Measurements from ENCODE around the gene LGMN.
A peak's percentile ranks its signal among the peaks of the same experiment; 100 is the strongest.
"Not testable (repeated sequence)": the region's sequence is repeated elsewhere in the genome, so short reads cannot be mapped to it uniquely, and the experiment has no call there.

LGMN gene

GRCh38 chr14:92748259-92749016 is at the start of gene LGMN:
LGMN (minus strand) TSS chr14:92748627; CDS start chr14:92732786, 15,841 bp downstream.
- H3K4me3 ChIP-seq (ENCODE audit: low read depth, low read length): peak within 1 kb of the TSS; percentile 79

DNA sequence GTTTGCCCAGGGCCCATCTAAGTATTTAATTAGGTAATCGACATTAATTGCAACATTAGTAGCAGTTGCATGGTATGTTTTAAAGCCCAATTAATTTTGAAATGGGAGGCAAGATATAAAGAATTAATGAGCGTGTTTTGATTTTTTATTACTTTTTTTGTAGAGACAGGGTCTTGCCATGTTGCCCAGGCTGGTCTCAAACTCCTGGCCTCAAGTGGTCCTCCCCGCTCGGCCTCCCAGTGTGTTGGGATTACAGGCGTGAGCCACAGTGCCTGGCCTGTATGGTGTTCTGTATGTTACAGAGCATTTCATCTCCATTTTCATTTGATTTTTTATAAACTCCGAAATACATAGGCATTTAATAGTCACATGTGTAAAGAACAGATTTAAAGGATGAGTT is 46.5 kb upstream of the LGMN start:
- H3K4me3 ChIP-seq (ENCODE audit: low read depth, low read length): peak overlapping the region; percentile 96

GRCh38 chr14:92794547-92794941 is 46.1 kb upstream of the LGMN start:
- H3K4me3 ChIP-seq (ENCODE audit: low read depth, low read length): peak overlapping the region; percentile 96

DNA sequence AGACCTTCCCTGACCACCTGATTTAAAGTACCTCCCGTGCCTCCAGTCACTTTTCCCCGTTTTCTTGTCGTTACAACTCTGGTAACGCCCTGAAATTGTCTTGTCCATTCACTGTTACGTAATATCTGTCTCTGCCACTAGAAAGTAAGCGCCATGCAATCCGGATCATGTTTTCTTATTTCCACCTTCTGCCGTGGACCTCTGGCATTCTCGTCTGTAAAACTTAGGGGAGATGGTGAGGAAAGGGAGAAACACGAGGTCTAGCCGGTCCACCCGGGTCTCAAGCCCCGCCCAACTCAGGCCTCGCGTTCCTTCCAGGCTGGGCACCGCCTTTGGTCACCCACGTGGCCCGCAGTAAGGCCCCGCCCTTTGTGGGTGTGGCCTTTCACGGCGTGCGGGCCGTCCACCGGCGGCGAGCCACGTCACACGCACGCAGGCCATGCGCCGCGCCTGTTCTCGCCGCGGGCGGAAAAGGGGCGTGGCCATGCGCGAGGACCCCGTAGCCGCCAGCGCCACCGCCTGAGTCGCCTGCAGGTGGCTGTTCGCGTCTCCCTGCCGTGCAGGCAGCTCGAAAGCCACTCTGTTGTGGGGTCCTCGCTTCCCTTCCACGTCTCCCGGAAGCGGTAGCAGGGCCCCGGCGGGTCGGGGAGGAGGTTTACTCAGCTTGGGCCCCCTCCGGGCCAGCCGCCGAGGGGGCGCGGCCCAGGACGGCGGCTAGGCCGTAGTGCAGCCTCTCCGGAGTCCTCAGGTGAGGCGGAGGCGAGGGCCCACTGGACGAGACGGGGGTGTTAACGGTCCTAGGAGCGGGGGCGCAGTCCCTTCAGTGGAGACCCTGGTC is 45.5 kb upstream of the LGMN start, which contains the start of gene GOLGA5:
Gene GOLGA5 (plus strand): TSS at position 597 of the 838 bp plus-strand sequence. CDS start 3,133 bp downstream, outside the sequence.
- H3K4me3 ChIP-seq (ENCODE audit: low read depth, low read length): peak within 1 kb of the TSS; percentile 96

GRCh38 chr14:92792885-92793284 is 44.5 kb upstream of the LGMN start:
- H3K4me3 ChIP-seq (ENCODE audit: low read depth, low read length): no peak overlapping the region

DNA sequence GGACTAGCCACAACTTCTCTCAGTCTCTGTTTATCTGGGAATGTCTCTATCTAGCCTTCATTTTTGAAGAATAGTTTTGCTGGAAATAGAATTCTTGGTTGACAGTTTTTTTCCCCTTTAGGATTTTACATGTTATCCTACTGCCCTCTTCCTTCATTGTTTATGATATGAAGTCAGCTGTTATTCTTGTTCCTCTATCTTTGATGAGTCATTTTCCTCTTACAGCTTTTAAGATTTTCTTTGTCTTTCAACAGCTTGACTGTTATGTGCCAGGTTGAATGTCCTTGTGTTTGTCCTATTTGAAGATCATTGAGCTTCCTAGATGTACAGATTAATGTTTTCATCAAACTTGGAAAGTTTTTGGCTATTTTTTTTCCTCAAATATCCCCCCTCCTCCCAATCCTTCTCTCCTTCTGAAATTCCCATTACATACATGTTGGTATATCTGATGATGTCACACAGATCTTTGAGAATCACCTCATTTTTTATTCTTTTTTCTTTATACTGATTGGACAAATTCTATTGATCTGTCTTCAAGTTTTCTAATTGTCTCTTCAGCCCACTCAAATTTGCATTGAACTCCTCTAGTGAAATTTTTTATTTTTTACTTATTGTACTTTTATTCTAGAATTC is 41.1 kb upstream of the LGMN start:
- no peak overlapping the region for H3K4me3 ChIP-seq (ENCODE audit: low read depth, low read length)

GRCh38 chr14:92787554-92787953 is 39.1 kb upstream of the LGMN start:
- no peak overlapping the region for H3K4me3 ChIP-seq (ENCODE audit: low read depth, low read length)

- H3K4me3 ChIP-seq (ENCODE audit: low read depth, low read length): no peak overlapping the region
Observed at GRCh38 chr14:92786427-92786756, 38.0 kb upstream of the LGMN start.

- no peak overlapping the region for H3K4me3 ChIP-seq (ENCODE audit: low read depth, low read length)
Observed at GRCh38 chr14:92785667-92786426, 37.4 kb upstream of the LGMN start.

DNA sequence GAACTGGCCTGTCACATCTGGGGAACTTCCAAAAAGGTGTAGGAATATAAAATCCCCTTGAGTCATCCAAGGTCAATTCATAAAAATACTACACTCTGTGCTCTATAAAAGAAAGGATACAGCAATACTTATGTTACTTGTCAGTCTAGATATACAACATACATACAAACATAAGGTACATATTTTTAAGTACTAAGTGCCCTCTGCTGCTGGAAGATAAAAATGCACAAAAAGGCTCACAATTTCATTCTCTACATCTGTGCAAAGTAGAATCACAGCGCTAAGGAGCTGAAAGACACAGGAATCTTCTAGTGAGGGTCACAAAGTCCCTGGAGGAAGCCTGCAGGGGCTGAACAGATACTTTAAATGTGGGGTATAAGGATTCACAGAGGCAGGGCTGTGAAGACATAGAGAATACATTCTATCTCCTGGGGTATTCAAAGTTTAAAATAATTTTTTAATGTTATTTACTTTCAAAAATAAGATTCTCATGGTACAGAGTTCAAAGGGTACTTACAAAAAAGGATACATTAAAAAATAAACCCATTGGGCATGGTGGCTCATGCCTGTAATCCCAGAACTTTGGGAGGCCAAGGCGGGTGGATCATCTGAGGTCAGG is 35.5 kb upstream of the LGMN start:
- H3K4me3 ChIP-seq (ENCODE audit: low read depth, low read length): no peak overlapping the region

- no peak overlapping the region for H3K4me3 ChIP-seq (ENCODE audit: low read depth, low read length)
Observed at GRCh38 chr14:92781350-92781749, 32.9 kb upstream of the LGMN start.

DNA sequence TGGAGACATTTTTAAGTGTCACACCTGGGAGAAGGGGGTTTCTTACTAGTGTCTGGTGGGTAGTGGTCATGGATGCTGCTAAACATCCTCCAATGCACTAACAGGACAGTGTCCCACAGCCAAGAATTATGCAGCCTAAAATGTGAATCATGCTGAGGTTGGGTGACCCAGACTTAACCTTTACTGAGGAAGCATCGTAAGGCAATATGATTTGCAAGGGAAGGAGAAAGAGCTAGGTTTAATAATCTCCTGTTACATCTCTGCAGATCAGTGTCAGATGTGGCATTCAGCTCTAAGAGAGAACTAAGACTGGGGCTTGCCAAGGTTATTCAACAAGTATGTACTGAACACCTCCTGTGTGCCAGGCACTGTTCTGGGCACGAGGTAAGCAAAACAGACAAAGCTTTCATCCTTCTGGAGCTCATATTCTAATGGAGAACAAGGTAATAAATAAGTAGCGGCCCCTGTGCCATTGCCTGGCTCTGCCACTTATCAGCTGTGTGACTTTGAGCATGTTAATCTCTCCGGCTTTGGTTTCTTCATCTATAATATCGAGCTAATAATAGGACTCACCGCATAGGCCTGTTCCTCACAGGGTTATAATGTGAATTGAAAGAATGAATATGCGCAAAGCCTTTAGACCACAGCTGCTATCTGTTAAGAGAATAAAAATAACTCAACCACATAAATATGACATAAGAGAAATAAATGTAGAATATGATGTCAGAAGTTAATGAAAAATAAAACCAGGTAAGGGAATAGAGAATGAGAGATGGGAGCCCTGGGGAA is 32.2 kb upstream of the LGMN start:
- H3K4me3 ChIP-seq (ENCODE audit: low read depth, low read length): no peak overlapping the region

- H3K4me3 ChIP-seq (ENCODE audit: low read depth, low read length): not testable (repeated sequence)
Observed at GRCh38 chr14:92778868-92779565, 30.6 kb upstream of the LGMN start.

DNA sequence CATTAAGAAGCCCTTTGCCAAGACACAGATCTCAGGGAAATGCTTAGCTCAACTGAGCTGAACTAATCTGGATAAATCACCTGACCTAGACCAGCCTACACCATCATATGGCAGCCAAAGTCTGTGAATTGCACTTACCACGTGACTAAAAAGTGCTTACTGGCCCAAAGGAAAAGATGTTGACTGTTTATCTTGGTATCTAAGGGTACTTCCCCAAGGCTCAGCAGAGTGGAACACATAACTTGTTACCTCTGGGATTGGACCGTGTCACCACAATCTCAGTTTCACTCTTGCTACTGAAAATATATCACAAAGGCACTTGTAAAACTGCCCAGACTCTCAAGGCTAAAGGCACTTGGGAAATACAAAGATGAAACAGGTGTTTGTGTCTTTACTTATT is 26.9 kb upstream of the LGMN start:
- H3K4me3 ChIP-seq (ENCODE audit: low read depth, low read length): not testable (repeated sequence)

GRCh38 chr14:92774572-92774971 is 26.1 kb upstream of the LGMN start:
- H3K4me3 ChIP-seq (ENCODE audit: low read depth, low read length): no peak overlapping the region

GRCh38 chr14:92770484-92770883 is 22.1 kb upstream of the LGMN start:
- no peak overlapping the region for H3K4me3 ChIP-seq (ENCODE audit: low read depth, low read length)

DNA sequence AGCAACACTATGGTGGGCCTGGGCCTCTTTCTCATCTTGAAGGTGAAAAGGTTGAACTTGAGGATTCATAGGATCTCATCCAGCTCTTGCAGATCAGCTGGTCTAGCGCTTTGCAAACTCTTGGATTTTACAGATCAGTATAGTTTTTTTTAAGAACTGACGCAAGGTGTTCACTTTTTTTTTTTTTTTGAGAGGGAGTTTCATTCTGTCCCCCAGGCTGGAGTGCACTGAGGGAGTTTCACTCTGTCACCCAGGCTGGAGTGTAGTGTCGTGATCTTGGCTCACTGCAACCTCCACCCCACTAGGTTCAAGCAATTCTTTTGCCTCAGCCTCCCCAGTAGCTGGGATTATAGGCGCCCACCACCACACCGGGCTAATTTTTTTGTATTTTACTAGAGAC is 20.4 kb upstream of the LGMN start:
- H3K4me3 ChIP-seq (ENCODE audit: low read depth, low read length): no peak overlapping the region

DNA sequence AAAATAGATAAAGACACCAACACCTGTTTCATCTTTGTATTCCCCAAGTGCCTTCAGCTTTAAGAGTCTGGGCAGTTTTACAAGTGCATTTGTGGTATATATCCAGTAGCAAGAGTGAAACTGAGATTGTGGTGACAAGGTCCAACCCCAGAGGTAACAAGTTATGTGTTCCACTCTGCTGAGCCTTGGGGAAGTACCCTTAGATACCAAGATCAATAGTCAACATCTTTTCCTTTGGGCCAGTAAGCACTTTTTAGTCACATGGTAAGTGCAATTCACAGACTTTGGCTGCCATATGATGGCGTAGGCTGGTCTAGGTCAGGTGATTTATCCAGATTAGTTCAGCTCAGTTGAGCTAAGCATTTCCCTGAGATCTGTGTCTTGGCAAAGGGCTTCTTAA is 19.8 kb upstream of the LGMN start:
- H3K4me3 ChIP-seq (ENCODE audit: low read depth, low read length): not testable (repeated sequence)
